Measurements from ENCODE around the gene NELFB.

The NELFB gene

DNA sequence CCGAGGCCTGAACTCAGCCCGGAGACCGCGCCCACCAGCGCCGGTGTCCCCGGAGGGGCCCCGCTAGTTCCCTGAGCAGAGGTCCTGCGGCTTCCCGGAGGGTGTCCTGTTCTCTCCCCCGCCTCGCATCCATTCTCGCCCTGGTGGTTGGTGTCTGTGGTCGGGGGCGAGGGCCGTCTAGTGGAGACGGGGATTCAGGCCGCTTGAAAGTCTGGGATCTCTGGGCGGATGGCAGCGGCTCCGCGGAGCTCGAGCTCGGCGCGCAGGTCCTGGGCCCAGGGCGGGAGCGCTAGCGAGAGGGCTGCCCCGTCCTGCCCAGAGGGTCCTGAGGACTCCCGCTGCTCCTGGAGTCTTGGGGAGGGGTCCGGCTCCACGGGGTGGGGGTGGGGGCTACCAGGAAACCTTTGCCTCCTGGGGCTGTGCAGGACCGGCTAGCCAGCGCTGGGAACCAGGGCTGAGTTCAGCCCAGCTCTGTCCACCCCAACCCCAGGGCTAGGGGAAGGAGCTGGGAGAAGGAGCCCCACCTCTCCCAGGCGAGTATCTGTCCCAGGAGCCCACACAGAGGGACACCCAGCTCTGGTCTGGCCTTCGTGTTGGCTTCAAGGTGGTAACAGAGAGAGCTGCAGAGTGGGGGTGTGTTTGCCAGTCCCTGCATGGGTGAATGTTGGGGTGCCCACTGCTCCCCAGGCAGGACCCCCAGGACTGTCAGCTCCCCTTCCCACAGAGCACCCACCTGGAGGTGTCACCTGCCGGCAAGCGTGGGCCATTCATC is 26.4 kb downstream of the NELFB start:
- no peak for DNase-seq

DNA sequence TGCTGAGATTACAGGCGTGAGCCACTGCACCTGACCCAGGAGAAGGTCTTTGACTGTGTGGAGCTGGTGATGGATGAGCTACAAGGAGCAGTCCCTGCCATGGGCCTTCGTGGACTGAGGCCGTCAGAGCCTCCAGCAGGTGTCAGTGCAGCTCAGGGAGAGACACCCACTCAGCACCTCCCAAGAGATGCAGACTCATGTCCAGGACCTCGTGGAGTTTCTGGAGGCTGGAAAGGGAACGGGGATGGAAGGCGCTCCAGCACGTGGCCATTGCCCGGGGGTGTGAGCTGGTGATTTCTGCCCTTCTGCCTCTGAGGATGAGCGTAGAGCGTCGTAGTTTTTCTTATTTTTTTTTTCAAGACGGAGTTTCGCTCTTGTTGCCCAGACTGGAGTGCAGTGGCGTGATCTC is 31.9 kb downstream of the NELFB start:
- DNase-seq, result no peak

DNA sequence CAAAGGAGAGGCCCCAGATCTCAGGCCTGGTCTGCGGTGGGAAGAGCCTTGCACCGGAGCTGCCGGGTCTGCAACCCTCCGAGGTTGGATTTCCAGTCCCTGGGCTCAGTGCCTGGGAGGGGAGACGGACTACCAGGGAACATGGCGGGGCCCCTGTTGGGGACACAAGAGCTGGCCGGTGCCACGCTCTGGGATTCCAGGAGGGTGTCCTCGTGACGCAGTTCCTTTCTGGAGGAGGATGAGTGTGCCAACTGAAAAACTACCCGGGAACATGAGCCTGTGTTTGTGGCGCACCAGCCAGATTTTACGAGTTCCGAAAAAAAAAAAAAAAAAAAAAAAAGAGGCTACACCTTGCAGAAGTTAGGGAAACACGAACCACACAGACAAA is 38.0 kb downstream of the NELFB start:
- DNase-seq, result no peak

GRCh38 chr9:137293482-137294090 is 38.5 kb downstream of the NELFB start:
- no peak for DNase-seq

- no peak for DNase-seq
Measured at GRCh38 chr9:137294091-137294680, 39.1 kb downstream of the NELFB start.

DNA sequence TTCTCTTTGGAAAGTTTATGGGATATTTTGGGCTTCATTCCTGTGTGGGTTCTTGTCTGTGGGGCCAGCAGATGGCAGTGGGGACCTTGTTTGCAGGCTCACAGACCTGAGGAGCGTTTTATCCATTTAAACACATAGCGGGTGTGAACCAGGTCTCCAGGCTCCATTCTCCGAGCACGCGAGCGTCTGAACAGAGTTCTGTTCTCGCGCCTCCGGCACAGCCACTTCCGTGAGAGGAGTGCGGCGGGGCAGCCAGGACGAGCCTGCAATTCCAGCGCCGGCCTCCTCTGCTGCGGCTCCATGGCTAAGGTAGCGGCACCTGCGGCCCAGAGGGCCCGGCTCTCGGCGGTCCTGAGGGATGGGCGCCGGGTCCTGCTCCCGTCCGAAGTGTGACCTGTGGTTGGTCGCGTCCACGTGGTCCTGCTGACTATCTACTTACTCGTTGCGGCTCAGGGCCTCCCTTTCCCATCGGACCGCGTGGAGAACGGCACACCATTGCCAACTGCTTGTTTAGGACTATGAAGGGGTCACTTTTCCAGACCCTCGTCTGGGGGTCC is 39.6 kb downstream of the NELFB start:
- no peak for DNase-seq

GRCh38 chr9:137295238-137295811 is 40.2 kb downstream of the NELFB start:
- no peak for DNase-seq

DNA sequence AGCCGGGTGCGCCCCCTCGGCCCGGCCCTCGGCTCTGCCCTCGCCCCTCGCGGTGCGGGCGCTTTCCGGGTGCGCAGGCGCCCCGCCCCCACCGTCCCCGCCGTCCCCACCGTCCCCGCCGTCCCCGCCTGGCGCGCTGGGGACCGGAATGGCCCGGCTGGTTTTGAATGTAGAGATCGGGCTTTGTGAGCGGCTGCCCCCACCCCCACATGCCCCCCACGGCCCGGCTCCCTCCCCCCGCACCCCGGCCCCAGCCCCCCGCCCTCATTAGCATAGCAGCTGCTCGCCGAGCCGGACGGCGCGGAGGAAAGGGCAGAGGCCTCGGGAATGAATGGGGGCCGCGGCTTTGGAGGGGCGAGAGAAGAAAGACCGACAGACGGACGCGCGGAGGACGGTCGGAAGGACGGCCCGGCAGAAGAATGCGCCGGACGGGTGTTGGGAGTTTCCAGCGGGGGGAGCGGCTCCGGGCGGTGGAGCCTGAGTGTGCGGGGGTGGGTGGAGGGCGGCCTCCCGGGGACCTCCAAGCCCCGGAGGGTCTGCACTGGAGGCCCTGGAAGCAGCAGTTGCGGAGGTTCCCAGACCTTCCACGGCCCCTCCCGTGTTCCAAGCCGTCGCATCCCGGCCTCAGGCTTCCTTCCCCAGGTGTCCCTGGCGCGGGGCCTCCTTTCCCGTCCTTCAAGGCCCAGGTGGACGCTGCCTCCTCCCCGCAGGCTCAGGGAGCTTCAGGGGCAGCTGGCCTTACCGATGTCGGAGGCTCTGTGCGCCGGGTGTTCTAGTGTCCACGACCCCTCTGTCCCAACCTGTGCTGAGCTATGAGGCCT is 40.9 kb downstream of the NELFB start:
- no peak for DNase-seq

DNA sequence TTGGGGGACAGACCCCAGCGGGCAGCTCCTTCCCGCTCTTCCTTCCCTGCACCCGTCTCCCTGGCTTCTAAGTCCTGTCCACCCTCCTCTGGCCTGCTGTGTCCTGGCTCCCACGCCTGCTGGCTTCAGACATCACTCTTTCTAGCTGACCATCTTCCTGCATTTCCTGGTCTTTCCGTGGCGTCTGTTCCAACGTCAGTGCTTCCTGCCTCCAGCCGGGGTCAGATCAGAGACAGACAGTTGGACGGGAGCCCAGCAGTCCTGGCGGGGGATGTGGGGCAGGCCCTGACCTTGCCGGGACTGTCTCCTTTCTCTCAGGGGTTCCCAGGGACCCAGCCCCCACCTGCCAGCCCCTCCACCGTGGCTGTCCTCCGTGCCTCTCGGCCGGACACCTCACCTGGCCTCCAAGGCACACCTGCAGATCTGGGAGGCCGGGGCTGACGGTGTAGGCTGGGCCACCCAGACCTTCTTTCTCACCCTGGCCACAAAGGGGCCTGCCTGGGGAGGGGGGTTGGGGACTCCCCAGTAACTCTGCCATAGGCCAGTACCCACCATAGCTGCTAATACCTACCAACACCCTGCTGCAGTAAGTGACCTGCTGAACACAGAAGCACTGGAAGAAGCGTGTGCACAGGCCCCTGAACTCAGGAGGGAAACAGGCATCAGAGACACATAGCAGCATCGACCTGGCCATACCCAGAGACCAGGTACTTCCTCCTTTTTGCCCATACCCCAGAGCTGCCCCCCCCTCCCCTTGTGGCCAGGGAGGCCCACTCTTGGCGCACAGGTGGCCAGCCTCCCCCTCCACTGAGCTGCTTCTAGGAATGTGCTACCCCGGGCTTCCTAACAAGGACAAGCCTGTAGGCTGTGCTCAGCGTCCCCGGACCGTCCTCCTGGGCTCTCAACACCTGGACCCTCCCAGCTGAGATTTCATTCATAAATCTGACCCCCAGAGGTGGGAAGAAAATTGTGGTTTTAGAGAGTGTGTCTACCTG is 41.8 kb downstream of the NELFB start:
- no peak for DNase-seq

DNA sequence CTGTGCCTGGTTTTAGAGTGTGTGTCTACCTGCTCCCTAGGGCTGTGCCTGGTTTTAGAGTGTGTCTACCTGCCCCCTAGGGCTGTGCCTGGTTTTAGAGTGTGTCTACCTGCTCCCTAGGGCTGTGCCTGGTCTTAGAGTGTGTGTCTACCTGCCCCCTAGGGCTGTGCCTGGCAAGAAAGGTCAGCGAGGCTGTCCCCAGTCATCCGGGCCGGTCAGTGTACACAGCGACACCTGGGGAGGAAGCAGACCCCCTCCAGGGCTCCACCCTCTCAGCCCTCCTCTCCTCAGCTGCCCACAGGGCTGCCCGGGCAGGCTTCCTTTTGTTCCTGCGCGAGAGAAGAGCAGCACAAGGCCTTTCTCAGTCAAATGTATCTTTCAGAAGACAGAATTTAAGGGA is 42.8 kb downstream of the NELFB start:
- no peak for DNase-seq

GRCh38 chr9:137298401-137299202 is 43.5 kb downstream of the NELFB start:
- DNase-seq, result no peak

- DNase-seq, result no peak
Measured at GRCh38 chr9:137299203-137299565, 44.1 kb downstream of the NELFB start.

GRCh38 chr9:137299938-137300337 is 44.8 kb downstream of the NELFB start:
- DNase-seq, result no peak

DNA sequence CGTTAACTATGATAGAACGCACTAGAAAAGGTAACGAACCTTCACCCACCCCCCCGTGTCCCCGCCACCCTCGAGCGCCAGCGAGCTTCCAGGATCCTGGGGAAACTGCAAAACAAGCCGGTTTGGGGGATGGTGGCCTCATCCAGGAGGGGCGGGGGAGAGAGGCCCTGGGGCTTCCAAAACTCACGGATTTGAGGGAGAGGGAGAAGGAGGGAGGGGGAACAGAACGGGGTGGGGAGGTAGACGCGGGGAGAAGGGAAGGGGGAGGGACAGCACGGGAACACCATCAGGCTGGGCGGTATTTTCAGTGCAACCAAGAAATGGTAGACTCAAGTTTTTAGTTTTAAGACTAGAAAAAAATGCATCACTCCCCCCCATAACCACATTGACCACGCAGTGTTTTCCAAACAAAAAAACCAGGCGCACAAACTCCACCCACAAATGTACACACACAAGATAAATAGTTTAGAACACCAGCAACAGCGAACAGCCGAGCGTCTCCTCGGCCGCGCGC is 45.5 kb downstream of the NELFB start:
- DNase-seq, result no peak

DNA sequence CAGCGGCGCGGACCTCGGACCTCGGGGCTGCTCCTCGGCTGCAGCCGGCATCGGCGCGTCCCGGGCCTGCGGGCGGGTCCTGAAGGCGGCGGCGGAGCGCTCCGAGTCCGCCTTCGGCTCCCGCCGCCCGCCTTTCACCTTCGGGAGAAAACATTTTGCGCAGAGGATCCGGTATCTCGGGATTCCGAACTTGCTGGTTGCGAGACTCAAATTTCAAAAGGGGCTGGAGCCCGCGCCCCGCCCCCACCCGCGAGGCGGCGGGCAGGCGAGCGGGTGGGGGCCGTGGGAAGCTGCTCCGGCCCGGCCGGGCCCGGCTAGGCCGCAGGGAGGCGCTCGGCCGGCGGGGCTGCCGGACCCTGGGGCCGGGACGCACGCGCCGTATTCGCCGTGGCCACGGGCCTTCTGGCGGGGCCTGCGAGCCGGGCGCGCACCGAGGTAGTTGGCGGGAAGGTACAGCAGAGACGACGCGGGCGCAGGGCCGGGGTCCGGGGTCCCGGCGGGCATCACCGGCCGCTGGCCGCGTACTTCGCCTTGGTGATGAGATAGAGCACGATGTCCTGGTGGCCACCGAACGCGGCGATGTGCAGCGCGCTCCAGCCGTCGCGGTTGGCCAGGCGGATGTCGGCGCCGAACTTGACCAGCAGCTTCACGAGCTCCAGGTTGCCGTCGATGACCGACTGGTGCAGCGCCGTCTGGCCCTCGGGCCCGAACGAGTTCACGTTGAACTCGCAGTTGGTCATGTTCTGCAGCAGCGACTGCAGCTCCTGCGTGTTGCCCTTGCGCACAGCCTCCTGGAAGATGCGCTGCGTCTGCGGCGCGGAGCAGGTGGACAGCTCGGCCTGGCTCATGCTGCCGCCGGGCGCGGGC is 46.2 kb downstream of the NELFB start:
- DNase-seq, result no peak

DNA sequence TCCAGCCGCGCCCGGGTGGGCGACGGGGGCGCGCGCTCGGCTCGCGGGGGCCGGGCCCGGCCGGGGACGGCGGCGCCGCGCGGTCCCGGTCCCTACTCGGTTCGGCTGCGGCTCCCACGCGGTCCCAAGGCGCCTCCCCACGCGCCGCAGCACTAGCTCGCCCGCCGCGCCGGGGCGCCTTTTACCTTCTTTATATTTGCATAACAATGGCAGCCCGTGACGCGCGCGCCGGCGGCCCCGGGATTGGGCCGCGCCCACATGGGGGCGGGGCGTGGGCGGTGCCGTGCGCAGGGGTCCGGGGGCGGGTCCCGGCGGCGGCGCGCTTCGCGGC is 47.0 kb downstream of the NELFB start, which contains the start of gene NRARP:
NRARP (minus strand) TSS at position 154 of the 331 bp plus-strand sequence. CDS start 343 bp downstream, outside the sequence.
- no peak for DNase-seq

DNA sequence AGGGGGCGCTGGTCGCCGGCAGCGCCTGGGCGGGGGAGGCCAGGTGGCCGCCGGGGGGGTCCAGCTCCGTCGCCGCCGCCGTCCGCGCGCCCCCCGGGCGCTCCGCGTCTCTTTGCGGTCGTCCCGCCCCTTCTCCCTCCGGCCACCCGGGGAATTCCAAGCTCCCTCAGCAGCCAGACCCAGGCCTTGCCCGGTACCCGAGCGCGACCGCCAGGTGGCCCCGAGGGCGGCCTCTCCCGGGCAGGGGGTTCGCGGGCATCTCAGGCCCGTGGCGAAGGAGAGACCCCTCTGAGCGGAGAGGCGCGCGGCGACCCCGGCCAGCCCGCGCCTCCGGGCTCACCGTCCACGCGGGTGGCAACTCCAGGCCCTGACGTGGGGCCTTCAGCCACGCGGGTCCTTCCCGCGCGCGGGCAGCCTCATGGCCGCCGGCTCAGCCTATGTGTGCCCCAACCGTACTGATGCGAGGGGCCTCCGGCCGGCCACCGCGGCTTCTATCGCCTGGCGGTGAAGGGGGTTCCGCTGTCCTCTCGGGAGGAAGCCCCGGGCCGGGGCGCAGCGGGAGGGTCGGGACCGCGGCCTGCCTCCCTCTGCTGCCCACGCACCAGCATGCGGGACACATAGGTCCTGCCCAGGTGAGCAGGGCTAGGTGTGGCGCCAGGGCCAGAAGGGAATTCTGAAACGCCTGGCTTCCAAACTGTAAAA is 47.5 kb downstream of the NELFB start:
- DNase-seq, result no peak

DNA sequence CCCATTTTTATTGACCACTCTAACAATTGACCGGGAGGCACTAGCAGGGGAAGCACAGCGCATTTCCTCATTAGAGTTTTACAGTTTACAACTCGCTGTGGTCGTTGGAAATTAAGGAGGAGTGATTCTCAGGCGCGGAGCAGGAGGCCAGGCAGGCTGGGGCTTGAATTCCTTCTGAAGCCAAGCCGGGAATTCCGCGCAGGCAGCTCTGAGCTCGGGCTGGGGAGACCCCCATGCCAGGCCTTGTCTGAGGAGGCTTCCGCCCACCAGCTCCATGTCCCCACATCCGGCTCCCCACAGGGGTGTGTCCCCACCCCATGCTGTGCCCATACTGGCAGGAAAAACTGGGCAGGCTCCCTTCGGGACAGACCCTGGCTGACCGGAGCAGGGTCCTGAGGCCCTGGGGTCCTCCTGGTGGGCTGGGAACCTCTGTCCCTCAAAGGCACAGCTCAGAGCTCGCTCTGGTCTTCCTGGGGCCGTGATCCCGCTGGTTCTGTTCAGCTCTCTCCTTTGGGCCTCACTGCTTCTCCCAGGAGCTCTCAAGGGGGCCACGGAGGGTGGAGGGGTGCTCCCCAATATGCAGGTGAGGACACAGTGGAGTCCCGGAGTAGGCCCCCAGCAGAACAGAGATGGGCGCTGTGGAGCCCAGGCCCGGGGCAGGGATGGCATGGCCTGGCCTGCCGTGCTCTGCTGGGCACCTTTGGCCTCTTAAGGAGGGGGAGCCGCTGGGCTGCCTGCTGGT is 48.2 kb downstream of the NELFB start:
- no peak for DNase-seq

All from NK-92 treated with Interleukin-12 subunit alpha and Interleukin-12 subunit beta, amount 100 ng/mL, for 24 hours (cell line).